Esophagus squamous epithelium (tissue), 4 donors: ENCODE measurements around the gene CTDP1.
"Not testable (repeated sequence)": the region's sequence is repeated elsewhere in the genome, so short reads cannot be mapped to it uniquely, and the experiment has no call there.

Experiments used
- CTCF ChIP-seq, 6 experiments: fragments of 450-650 bp in 4 of 6; fragments of 200-600 bp in 2 of 6; sonication (generic) in 2 of 6; IDR thresholded peaks; one replicate each; pipeline ENCODE4 v1.5.1; 2016 to 2019; ENCODE audit warnings: antibody characterized with exemption in 6 of 6, mild to moderate bottlenecking in 4 of 6, moderate library complexity in 4 of 6
- POLR2A ChIP-seq, 4 donors: fragments of 450-650 bp; IDR thresholded peaks; one replicate each; pipeline ENCODE4 v1.6.1; 2017; ENCODE audit warnings: antibody characterized with exemption in 4 of 4, mild to moderate bottlenecking in 4 of 4, moderate library complexity in 3 of 4

DNA sequence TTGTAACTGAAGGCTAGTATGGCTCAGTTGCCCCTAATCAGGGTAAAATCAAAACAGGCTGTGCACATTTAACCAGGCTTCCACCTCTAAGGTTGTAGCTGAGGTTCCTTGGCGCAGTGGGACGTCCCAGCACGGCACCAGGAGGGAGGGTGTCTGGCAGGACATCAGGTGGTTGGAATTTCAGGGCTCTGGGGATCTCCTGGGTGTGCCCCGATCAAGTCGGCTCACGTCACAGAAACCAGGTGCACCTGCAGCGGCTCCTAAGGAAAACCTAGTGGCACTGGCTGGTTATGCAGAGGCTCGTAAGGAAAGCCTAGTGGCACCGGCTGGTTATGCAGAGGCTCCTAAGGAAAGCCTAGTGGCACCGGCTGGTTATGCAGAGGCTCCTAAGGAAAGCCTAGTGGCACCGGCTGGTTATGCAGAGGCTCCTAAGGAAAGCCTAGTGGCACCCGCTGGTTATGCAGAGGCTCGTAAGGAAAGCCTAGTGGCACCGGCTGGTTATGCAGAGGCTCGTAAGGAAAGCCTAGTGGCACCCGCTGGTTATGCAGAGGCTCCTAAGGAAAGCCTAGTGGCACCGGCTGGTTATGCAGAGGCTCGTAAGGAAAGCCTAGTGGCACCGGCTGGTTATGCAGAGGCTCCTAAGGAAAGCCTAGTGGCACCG is 72.4 kb downstream of the CTDP1 start:
- TF ChIP-seq CTCF (IDR thresholded peaks at IDR 0.05), result peak in 2 of 6 experiments; percentile 21 to 37
- TF ChIP-seq POLR2A (IDR thresholded peaks at IDR 0.05), result not testable (repeated sequence)
